ENCODE measurements around the gene EDEM1. TPM values are rescaled to one million over a fixed set of nuclear protein-coding genes. Genes with fewer than 3 reads are reported as not detected.

Gene EDEM1
- total and polyA plus RNA-seq, 2 donors (not counting 1 experiment from before 2014, with no cell fraction given): 58.3 to 167 TPM

DNA sequence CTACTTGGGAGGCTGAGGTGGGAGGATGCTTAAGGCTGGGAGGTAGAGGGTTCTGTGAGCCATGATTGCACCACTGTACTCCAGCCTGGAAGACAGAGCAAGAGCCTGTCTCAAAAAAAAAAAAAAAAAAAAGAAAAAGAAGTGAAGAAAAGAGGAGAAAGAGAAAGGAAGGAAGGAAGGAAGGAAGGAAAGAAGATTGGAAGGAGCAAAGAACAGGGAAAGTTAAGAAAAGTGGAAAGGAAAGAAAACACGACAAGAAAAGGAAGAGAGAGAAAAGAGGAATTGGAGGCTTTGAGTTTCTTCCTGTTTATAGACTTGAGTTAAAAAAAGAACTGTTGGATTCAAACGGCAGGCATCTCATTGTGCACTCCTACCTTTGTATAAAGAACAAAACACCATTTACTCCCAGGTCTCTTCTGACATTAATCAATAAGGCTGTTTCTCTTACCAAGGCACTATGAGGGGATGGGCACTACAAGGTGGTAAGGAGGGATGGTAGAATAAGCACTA is 73.5 kb downstream of the EDEM1 start:
- no CpG with 5 or more reads among the region's 2 CpGs for WGBS (ENCODE audit: insufficient coverage)
- DNase-seq: peak; percentile 35
- ChIA-PET CTCF (interaction anchor here (0.6 kb wide), 1 partner anchor 34 kb away, joined by 3 read pairs; no protein-coding TSS in a partner anchor), POLR2A (no interaction called here)
- Histone ChIP-seq H3K36me3 (replicated peaks in 1 of 2; ENCODE audit: control extremely low read depth in 1 of 2, control insufficient read depth in 1 of 2, extremely low read depth in 1 of 2, insufficient read depth in 2 of 2, low read length in 1 of 2) (no peaks in the 10 kb centered on the region), H3K9ac (ENCODE audit: low read length) (peak overlapping the region; percentile 53), H3K4me1 (ENCODE audit: control insufficient read depth in 2 of 2, insufficient read depth in 2 of 2, low read length in 2 of 2) (peaks cover 25 to 30% of the 10 kb centered on the region in 2 donors), H3K9me3 (ENCODE audit: control extremely low read depth in 1 of 3, control insufficient read depth in 2 of 3, insufficient read depth in 1 of 3, low read length in 2 of 3) (peaks cover 0 to 3% (median 0%) of the 10 kb centered on the region in 3 donors), H3K27ac (ENCODE audit: low read length in 2 of 2) (peak overlapping the region; percentile 63 to 75), H3K27me3 (replicated peaks in 1 of 4; ENCODE audit: control extremely low read depth in 1 of 4, control insufficient read depth in 3 of 4, insufficient read depth in 4 of 4, low read length in 3 of 4) (no peaks in the 10 kb centered on the region), H2AFZ (ENCODE audit: insufficient read depth, low read depth, low read length, poor library complexity, severe bottlenecking) (peak overlapping the region; percentile 56), H4K20me1 (ENCODE audit: control insufficient read depth, insufficient read depth, low read length, poor library complexity, severe bottlenecking) (no peaks in the 10 kb centered on the region), H3K4me3 (ENCODE audit: control extremely low read depth in 1 of 5, extremely low read depth in 1 of 5, insufficient read depth in 1 of 5, low read depth in 2 of 5, low read length in 4 of 5) (peak overlapping the region in 3 of 5 experiments; percentile 4 to 49 (median 27)), H3K79me2 (ENCODE audit: control insufficient read depth, insufficient read depth, low read length) (no peaks in the 10 kb centered on the region), H3K4me2 (replicated peaks; ENCODE audit: low read depth, low read length, poor library complexity, severe bottlenecking) (peak overlapping the region; percentile 67)
- Mint-ChIP-seq H3K27me3 (no peaks in the 10 kb centered on the region), H3K4me3 (peak overlapping the region; percentile 72), H3K27ac (peak overlapping the region; percentile 90), H3K9me3 (ENCODE audit: insufficient read depth) (peaks cover 3% of the 10 kb centered on the region), H3K4me1 (peaks cover 38% of the 10 kb centered on the region)
- intact Hi-C loops (cut with micrococcal nuclease): no loop called here
- no peak for TF ChIP-seq EZH2 (IDR thresholded peaks at IDR 0.05; ENCODE audit: borderline replicate concordance, insufficient read depth, low read depth, low read length, poor library complexity, severe bottlenecking)
- TF ChIP-seq, protein P1, sequence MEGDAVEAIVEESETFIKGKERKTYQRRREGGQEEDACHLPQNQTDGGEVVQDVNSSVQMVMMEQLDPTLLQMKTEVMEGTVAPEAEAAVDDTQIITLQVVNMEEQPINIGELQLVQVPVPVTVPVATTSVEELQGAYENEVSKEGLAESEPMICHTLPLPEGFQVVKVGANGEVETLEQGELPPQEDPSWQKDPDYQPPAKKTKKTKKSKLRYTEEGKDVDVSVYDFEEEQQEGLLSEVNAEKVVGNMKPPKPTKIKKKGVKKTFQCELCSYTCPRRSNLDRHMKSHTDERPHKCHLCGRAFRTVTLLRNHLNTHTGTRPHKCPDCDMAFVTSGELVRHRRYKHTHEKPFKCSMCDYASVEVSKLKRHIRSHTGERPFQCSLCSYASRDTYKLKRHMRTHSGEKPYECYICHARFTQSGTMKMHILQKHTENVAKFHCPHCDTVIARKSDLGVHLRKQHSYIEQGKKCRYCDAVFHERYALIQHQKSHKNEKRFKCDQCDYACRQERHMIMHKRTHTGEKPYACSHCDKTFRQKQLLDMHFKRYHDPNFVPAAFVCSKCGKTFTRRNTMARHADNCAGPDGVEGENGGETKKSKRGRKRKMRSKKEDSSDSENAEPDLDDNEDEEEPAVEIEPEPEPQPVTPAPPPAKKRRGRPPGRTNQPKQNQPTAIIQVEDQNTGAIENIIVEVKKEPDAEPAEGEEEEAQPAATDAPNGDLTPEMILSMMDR (IDR thresholded peaks at IDR 0.05): no peak
- peak; percentile 31 for ATAC-seq (ENCODE audit: low read depth)

DNA sequence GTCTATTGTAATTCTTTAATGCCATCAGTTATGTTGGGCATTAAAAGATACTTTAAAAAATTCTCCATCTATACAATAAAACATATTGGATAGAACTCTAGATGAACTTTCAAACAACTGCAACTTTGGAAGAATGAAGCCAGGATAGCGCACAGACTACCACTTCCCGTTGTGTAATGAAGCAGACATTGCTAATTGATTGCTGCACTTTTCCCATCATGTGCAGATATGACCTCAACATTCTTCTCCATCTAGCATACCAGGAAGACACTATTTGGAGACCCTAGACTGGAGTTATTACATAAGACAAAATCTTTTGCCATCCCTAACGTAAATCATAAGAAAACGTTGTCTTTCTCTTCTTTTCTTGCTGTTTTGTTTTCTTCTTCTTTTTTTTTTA is 75.0 kb downstream of the EDEM1 start:
- no peaks in the 10 kb centered on the region for H3K79me2 ChIP-seq (ENCODE audit: control insufficient read depth, insufficient read depth, low read length)
- H4K20me1 ChIP-seq (ENCODE audit: control insufficient read depth, insufficient read depth, low read length, poor library complexity, severe bottlenecking): no peaks in the 10 kb centered on the region
- Mint-ChIP-seq H3K4me1 (peaks cover 34% of the 10 kb centered on the region), H3K27me3 (no peaks in the 10 kb centered on the region), H3K27ac (peak overlapping the region; percentile 23), H3K9me3 (ENCODE audit: insufficient read depth) (peaks cover 3% of the 10 kb centered on the region), H3K4me3 (no peak overlapping the region)
- H3K27ac ChIP-seq (ENCODE audit: low read length in 2 of 2): no peak overlapping the region
- H2AFZ ChIP-seq (ENCODE audit: insufficient read depth, low read depth, low read length, poor library complexity, severe bottlenecking): no peak overlapping the region
- ChIA-PET POLR2A (no interaction called here), CTCF (no interaction called here)
- peaks cover 25 to 30% of the 10 kb centered on the region in 2 donors for H3K4me1 ChIP-seq (ENCODE audit: control insufficient read depth in 2 of 2, insufficient read depth in 2 of 2, low read length in 2 of 2)
- H3K9me3 ChIP-seq (ENCODE audit: control extremely low read depth in 1 of 3, control insufficient read depth in 2 of 3, insufficient read depth in 1 of 3, low read length in 2 of 3): peaks cover 0 to 3% (median 0%) of the 10 kb centered on the region in 3 donors
- H3K9ac ChIP-seq (ENCODE audit: low read length): no peak overlapping the region
- TF ChIP-seq, protein P1 (IDR thresholded peaks at IDR 0.05): no peak
- TF ChIP-seq EZH2 (IDR thresholded peaks at IDR 0.05; ENCODE audit: borderline replicate concordance, insufficient read depth, low read depth, low read length, poor library complexity, severe bottlenecking): no peak
- H3K36me3 ChIP-seq (replicated peaks in 1 of 2; ENCODE audit: control extremely low read depth in 1 of 2, control insufficient read depth in 1 of 2, extremely low read depth in 1 of 2, insufficient read depth in 2 of 2, low read length in 1 of 2): no peaks in the 10 kb centered on the region
- H3K4me2 ChIP-seq (replicated peaks; ENCODE audit: low read depth, low read length, poor library complexity, severe bottlenecking): no peak overlapping the region
- 100% methylated on average over 1 of the region's 4 CpGs for WGBS (ENCODE audit: insufficient coverage)
- no peak for ATAC-seq (ENCODE audit: low read depth)
- intact Hi-C loops (cut with micrococcal nuclease): no loop called here
- no peaks in the 10 kb centered on the region for H3K27me3 ChIP-seq (replicated peaks in 1 of 4; ENCODE audit: control extremely low read depth in 1 of 4, control insufficient read depth in 3 of 4, insufficient read depth in 4 of 4, low read length in 3 of 4)
- no peak overlapping the region for H3K4me3 ChIP-seq (ENCODE audit: control extremely low read depth in 1 of 5, extremely low read depth in 1 of 5, insufficient read depth in 1 of 5, low read depth in 2 of 5, low read length in 4 of 5)
- DNase-seq: no peak

All from B cell (primary cell).